HG03045 (cell line): ENCODE results near the gene PDXP.
A peak's percentile ranks its signal among the peaks of the same experiment; 100 is the strongest.
"Not testable (repeated sequence)": the region's sequence is repeated elsewhere in the genome, so short reads cannot be mapped to it uniquely, and the experiment has no call there.

Experiments
- ATAC-seq: cut with Tn5 transposase; IDR thresholded peaks from one replicate; pipeline ENCODE4 v1.9.1; 2021; ENCODE audit warnings: mild to moderate bottlenecking, moderate library complexity; ENCODE audit not compliant: unreplicated experiment

Gene PDXP

GRCh38 chr22:37658133-37659065 is at the start of gene PDXP:
TSS of gene PDXP (plus strand) at chr22:37658723. CDS start at chr22:37658783, 60 bp downstream.
- ATAC-seq = peak; percentile 86

- no peak for ATAC-seq
Measured at GRCh38 chr22:37609240-37610152, 49.0 kb upstream of the PDXP start.

GRCh38 chr22:37610153-37610475 is 48.4 kb upstream of the PDXP start:
- ATAC-seq = not testable (repeated sequence)

GRCh38 chr22:37610480-37611129 is 47.9 kb upstream of the PDXP start:
- ATAC-seq = no peak

GRCh38 chr22:37611207-37611606 is 47.3 kb upstream of the PDXP start:
- no peak for ATAC-seq

- no peak for ATAC-seq
Measured at GRCh38 chr22:37616201-37617083, 42.1 kb upstream of the PDXP start.

GRCh38 chr22:37617431-37617830 is 41.1 kb upstream of the PDXP start:
- no peak for ATAC-seq

GRCh38 chr22:37618072-37618656 is 40.4 kb upstream of the PDXP start:
- ATAC-seq = no peak

- no peak for ATAC-seq
Measured at GRCh38 chr22:37618674-37619073, 39.8 kb upstream of the PDXP start.

GRCh38 chr22:37619991-37620390 is 38.5 kb upstream of the PDXP start:
- ATAC-seq = no peak

GRCh38 chr22:37621352-37621860 is 37.1 kb upstream of the PDXP start:
- no peak for ATAC-seq

GRCh38 chr22:37623075-37624016 is 35.2 kb upstream of the PDXP start:
- ATAC-seq = no peak

- no peak for ATAC-seq
Measured at GRCh38 chr22:37624017-37624365, 34.5 kb upstream of the PDXP start.

- no peak for ATAC-seq
Measured at GRCh38 chr22:37624876-37625275, 33.6 kb upstream of the PDXP start.

GRCh38 chr22:37625737-37626136 is 32.8 kb upstream of the PDXP start:
- no peak for ATAC-seq

- no peak for ATAC-seq
Measured at GRCh38 chr22:37626144-37626543, 32.4 kb upstream of the PDXP start.

GRCh38 chr22:37626556-37627075 is 31.9 kb upstream of the PDXP start:
- no peak for ATAC-seq

GRCh38 chr22:37627121-37627520 is 31.4 kb upstream of the PDXP start:
- no peak for ATAC-seq
